Erythroblast (primary cell): ENCODE measurements around the gene KANSL1.
A peak's percentile ranks its signal among the peaks of the same experiment; 100 is the strongest.

Experiments used
- DNase-seq, 2 experiments: peaks; one replicate each; lab custom pipeline; 2025; lab: John Stamatoyannopoulos, UW
- GATA1 ChIP-seq: IDR thresholded peaks from 2 replicates; pipeline ENCODE4 v1.6.1; 2011; ENCODE audit warnings: low read depth, mild to moderate bottlenecking, control low read depth, low read length, moderate library complexity
- POLR2A ChIP-seq: IDR thresholded peaks from 2 replicates; pipeline ENCODE4 v1.6.1; 2011; ENCODE audit warnings: mild to moderate bottlenecking, low read length

The KANSL1 gene

GRCh38 chr17:46056800-46057304 lies 136.4 kb downstream of the KANSL1 start:
- TF ChIP-seq POLR2A (no peak), GATA1 (no peak)
- no peak for DNase-seq

GRCh38 chr17:46053911-46054534 lies 139.2 kb downstream of the KANSL1 start:
- no peak for TF ChIP-seq POLR2A
- no peak for TF ChIP-seq GATA1
- no peak for DNase-seq

GRCh38 chr17:46049656-46050055 lies 143.6 kb downstream of the KANSL1 start:
- DNase-seq = no peak
- TF ChIP-seq POLR2A = no peak
- no peak for TF ChIP-seq GATA1

- TF ChIP-seq GATA1 = no peak
- no peak for DNase-seq
Observed at GRCh38 chr17:46047856-46048255, 145.4 kb downstream of the KANSL1 start.

GRCh38 chr17:46047398-46047797 lies 145.8 kb downstream of the KANSL1 start:
- TF ChIP-seq POLR2A (no peak), GATA1 (no peak)
- DNase-seq = no peak

- DNase-seq = no peak
- TF ChIP-seq POLR2A (no peak), GATA1 (no peak)
Observed at GRCh38 chr17:46046957-46047356, 146.3 kb downstream of the KANSL1 start.

- TF ChIP-seq POLR2A (no peak), GATA1 (no peak)
- no peak for DNase-seq
Observed at GRCh38 chr17:46045639-46046038, 147.6 kb downstream of the KANSL1 start.

GRCh38 chr17:46044989-46045388 lies 148.2 kb downstream of the KANSL1 start:
- DNase-seq = no peak
- TF ChIP-seq POLR2A (no peak), GATA1 (no peak)

GRCh38 chr17:46044286-46044928 lies 148.8 kb downstream of the KANSL1 start:
- peak; percentile 78 to 88 for DNase-seq
- TF ChIP-seq GATA1 (no peak), POLR2A (no peak)

- no peak for TF ChIP-seq POLR2A
- DNase-seq = no peak
Observed at GRCh38 chr17:46043606-46044005, 149.6 kb downstream of the KANSL1 start.

- DNase-seq = no peak
- TF ChIP-seq GATA1 (no peak), POLR2A (no peak)
Observed at GRCh38 chr17:46042925-46043324, 150.3 kb downstream of the KANSL1 start.

- TF ChIP-seq POLR2A (no peak), GATA1 (no peak)
- no peak for DNase-seq
Observed at GRCh38 chr17:46042246-46042645, 151.0 kb downstream of the KANSL1 start.

- peak; percentile 52 to 56 for DNase-seq
- TF ChIP-seq POLR2A (no peak), GATA1 (no peak)
Observed at GRCh38 chr17:46039592-46040186, 153.5 kb downstream of the KANSL1 start.

GRCh38 chr17:46038937-46039336 lies 154.3 kb downstream of the KANSL1 start:
- DNase-seq = no peak
- TF ChIP-seq POLR2A = no peak
- no peak for TF ChIP-seq GATA1

- TF ChIP-seq POLR2A (no peak), GATA1 (no peak)
- no peak for DNase-seq
Observed at GRCh38 chr17:46038414-46038813, 154.8 kb downstream of the KANSL1 start.
